Measurements from ENCODE around the gene PLOD1.
"Not testable (repeated sequence)": the region's sequence is repeated elsewhere in the genome, so short reads cannot be mapped to it uniquely, and the experiment has no call there.

Gene PLOD1

GRCh38 chr1:12006167-12006921 lies 71.8 kb downstream of the PLOD1 start:
- no peak for DNase-seq (ENCODE audit: low spot score)

- no peak for DNase-seq (ENCODE audit: low spot score)
These were observed 72.7 kb downstream of the PLOD1 start for GRCh38 chr1:12007204-12007603.

GRCh38 chr1:12008355-12008754 lies 73.8 kb downstream of the PLOD1 start:
- not testable (repeated sequence) for DNase-seq (ENCODE audit: low spot score)

GRCh38 chr1:12009318-12009947 lies 74.9 kb downstream of the PLOD1 start:
- no peak for DNase-seq (ENCODE audit: low spot score)

GRCh38 chr1:12010746-12011570 lies 76.4 kb downstream of the PLOD1 start:
- DNase-seq (ENCODE audit: low spot score), result no peak

GRCh38 chr1:12011998-12012397 lies 77.5 kb downstream of the PLOD1 start:
- no peak for DNase-seq (ENCODE audit: low spot score)

- DNase-seq (ENCODE audit: low spot score), result no peak
These were observed 78.2 kb downstream of the PLOD1 start for GRCh38 chr1:12012560-12013316.

GRCh38 chr1:12014141-12014991 lies 79.8 kb downstream of the PLOD1 start:
- no peak for DNase-seq (ENCODE audit: low spot score)

- no peak for DNase-seq (ENCODE audit: low spot score)
These were observed 80.5 kb downstream of the PLOD1 start for GRCh38 chr1:12015001-12015491.

- no peak for DNase-seq (ENCODE audit: low spot score)
These were observed 81.0 kb downstream of the PLOD1 start for GRCh38 chr1:12015499-12015898.

- DNase-seq (ENCODE audit: low spot score), result no peak
These were observed 81.7 kb downstream of the PLOD1 start for GRCh38 chr1:12016182-12016581.

- DNase-seq (ENCODE audit: low spot score), result no peak
These were observed 85.5 kb downstream of the PLOD1 start for GRCh38 chr1:12019858-12020509.

- no peak for DNase-seq (ENCODE audit: low spot score)
These were observed 87.1 kb downstream of the PLOD1 start for GRCh38 chr1:12021616-12022015.

- DNase-seq (ENCODE audit: low spot score), result no peak
These were observed 87.5 kb downstream of the PLOD1 start for GRCh38 chr1:12022036-12022435.
